Kidney (tissue), 14 donors: Measurements from ENCODE around the gene PSMC5. TPM values are rescaled to one million over a fixed set of nuclear protein-coding genes. Genes with fewer than 3 reads are reported as not detected.
A peak's percentile ranks its signal among the peaks of the same experiment; 100 is the strongest.

Experiments used
- DNase-seq, 5 donors: peaks; one replicate each; pipeline ENCODE4 v3.0.0-alpha.2; 2013 to 2020
- FAIRE-seq: peaks from 2 replicates; lab custom pipeline; 2012; peaks lifted over from hg19 to GRCh38; lab: Jason Lieb, UNC
- H3K27ac ChIP-seq, 2 donors: one replicate each; pipeline ENCODE4 v1.7.0; 2013; ENCODE audit warnings: low read depth in 2 of 2, low read length in 2 of 2, inconsistent platforms in 1 of 2
- H3K27me3 ChIP-seq: one replicate; pipeline ENCODE4 v1.7.1; 2013; ENCODE audit warnings: low read length, inconsistent platforms; ENCODE audit not compliant: control insufficient read depth, insufficient read depth
- H3K36me3 ChIP-seq, 3 donors: one replicate each; pipeline versions ENCODE4 v1.7.0 to v1.7.1; 2013; ENCODE audit warnings: low read length in 3 of 3, control low read depth in 1 of 3, inconsistent platforms in 1 of 3; ENCODE audit not compliant: insufficient read depth in 3 of 3, control insufficient read depth in 2 of 3
- H3K4me1 ChIP-seq, 3 donors: one replicate each; pipeline versions ENCODE4 v1.7.0 to v1.7.1; 2013; ENCODE audit warnings: low read length in 3 of 3, inconsistent platforms in 1 of 3, low read depth in 1 of 3; ENCODE audit not compliant: control insufficient read depth in 2 of 3, insufficient read depth in 2 of 3
- H3K4me3 ChIP-seq, 3 donors: one replicate each; pipeline versions ENCODE4 v1.7.0 to v1.8.1; 2013; ENCODE audit warnings: low read length in 3 of 3, control low read depth in 1 of 3, inconsistent platforms in 1 of 3
- H3K9ac ChIP-seq, 3 donors: one replicate each; pipeline versions ENCODE4 v1.7.0 to v1.7.1; 2013; ENCODE audit warnings: low read length in 3 of 3, control low read depth in 1 of 3, inconsistent platforms in 1 of 3
- H3K9me3 ChIP-seq, 3 donors: one replicate each; pipeline versions ENCODE4 v1.7.0 to v1.7.1; 2013; ENCODE audit warnings: low read length in 3 of 3, control low read depth in 1 of 3, inconsistent platforms in 1 of 3; ENCODE audit not compliant: control insufficient read depth in 2 of 3, insufficient read depth in 1 of 3
- intact Hi-C: fragments of 100-400 bp; cut with DNase I; formaldehyde crosslinking; loops from one replicate; pipeline ENCODE4 v1.11.1; 2022
- polyA plus RNA-seq: library from polyadenylated mRNA; stranded (reverse); fragments of 350-450 nt; fragmentation: Illumina TruSeq; extraction: RNeasy Lipid Tissue Mini Kit (QIAGEN cat#74804); gene quantifications from one replicate; pipeline ENCODE4 v1.2.3, GENCODE V29; 2014; ENCODE audit warnings: low read depth, low replicate concordance; ENCODE audit not compliant: insufficient read depth
- total RNA-seq: library from RNA; stranded (reverse); fragmentation: NEBNext Ultra II Directional; extraction: Animal tissue kit (Norgen Biotek cat#: 25700); gene quantifications from one replicate; pipeline ENCODE4 v1.2.1, GENCODE V29; 2021
- TF ChIP-seq, protein P1 (sequence below): IDR thresholded peaks from 3 replicates; pipeline ENCODE4 v1.5.1; 2012; ENCODE audit warnings: mild to moderate bottlenecking, moderate library complexity, borderline replicate concordance; ENCODE audit not compliant: insufficient read depth; ENCODE audit errors: extremely low read depth
- donor health status: control.
- donor health status: control.
- donor health status: control.
- donor health status: control.
- donor health status: control.
- donor health status: DM: yes; HTN: yes; CAD: no.
- donor health status: Normal renal cell carcinoma (clear cell type).

Gene PSMC5
- total and polyA plus RNA-seq, 2 donors from 2014 or later: 145 to 247 TPM

DNA sequence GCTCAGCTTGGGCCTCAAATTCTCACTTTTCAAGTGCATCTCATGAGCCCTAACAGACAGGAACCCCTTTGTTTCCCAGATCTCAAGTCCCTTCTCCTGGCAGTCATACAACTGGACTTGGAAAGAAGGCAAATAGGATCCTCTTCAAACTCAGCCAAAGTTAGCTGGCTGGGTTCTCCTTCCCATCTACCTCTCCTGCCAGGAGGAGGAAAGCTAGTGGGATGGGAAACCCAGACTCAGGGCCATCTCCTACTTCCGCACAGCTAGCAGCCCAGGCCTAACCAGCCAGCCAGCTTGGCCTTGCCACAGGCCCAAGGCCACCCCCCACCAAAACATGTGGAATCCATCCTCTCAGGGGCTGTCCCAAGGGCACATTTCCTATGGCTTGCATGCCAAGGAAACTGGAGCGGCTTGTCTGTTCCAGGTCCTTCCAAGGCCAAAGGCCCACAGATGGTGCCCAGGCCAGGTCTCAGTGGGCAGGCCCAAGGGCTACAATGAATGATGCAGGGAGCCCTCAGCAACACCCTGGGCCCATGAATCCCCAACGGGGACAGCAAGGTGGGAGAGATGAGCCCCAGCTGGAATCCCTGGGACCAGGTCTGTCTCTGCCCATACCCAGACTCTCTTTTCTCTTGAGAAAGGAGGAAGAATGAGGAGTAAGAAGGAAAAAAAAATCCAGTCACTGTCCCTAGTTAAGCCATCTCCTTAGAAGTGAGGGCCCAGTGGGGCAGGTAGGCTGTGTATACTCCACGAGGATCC, 13.5 kb downstream of the PSMC5 start:
- Histone ChIP-seq H3K36me3 (peaks cover 0 to 3% (median 2%) of the 10 kb centered on the region in 3 donors), H3K9ac (peak overlapping the region in 2 of 3 donors; percentile 76 to 94), H3K27ac (peak overlapping the region in 1 of 2 donors; percentile 66), H3K4me1 (peaks cover 4 to 32% (median 21%) of the 10 kb centered on the region in 3 donors), H3K9me3 (no peaks in the 10 kb centered on the region), H3K27me3 (no peaks in the 10 kb centered on the region), H3K4me3 (peak overlapping the region; percentile 74 to 90 (median 77))
- TF ChIP-seq, protein P1, sequence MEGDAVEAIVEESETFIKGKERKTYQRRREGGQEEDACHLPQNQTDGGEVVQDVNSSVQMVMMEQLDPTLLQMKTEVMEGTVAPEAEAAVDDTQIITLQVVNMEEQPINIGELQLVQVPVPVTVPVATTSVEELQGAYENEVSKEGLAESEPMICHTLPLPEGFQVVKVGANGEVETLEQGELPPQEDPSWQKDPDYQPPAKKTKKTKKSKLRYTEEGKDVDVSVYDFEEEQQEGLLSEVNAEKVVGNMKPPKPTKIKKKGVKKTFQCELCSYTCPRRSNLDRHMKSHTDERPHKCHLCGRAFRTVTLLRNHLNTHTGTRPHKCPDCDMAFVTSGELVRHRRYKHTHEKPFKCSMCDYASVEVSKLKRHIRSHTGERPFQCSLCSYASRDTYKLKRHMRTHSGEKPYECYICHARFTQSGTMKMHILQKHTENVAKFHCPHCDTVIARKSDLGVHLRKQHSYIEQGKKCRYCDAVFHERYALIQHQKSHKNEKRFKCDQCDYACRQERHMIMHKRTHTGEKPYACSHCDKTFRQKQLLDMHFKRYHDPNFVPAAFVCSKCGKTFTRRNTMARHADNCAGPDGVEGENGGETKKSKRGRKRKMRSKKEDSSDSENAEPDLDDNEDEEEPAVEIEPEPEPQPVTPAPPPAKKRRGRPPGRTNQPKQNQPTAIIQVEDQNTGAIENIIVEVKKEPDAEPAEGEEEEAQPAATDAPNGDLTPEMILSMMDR: no peak
- FAIRE-seq (no peak), DNase-seq (peak in 1 of 5 donors; percentile 75)
- intact Hi-C loops: no loop called here

DNA sequence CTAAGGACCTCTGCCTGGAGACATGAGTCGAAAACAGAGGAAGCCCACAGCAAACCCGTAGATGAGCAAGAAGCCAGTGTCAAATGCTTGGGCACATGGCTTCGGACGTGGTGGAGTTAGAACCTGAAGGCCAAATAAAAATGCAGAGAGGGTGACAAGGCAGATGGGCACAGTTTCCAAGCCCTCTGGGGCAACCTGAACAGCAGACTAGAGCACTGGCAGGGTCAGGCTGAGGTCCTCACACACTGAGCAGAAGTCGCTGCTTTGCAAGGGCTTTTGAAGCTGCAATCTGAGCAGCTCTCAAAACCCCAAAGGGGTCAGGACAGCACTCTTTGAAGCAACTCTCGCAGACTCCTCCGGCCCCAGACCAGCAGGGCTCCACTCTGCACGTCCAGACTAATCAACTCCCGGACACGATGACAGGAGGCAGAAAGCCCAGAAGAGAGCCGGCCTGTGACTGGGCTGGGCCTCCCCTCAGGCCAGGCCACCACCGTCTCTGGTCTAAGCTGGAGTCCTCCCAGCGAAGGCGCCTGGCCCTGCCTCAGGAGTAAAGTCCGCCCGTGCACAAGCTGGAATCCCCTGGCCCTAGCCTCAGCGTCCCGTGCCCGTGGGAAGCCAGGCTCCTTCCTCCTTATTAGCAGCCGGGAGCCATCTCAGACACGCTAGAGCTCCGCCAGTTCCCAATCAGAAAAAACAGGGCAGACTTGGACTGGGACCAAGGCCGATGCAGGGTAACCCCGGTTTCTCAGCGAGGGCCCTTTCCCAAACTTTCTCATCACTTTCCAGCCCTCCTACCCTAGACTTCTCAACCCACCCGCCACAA, 14.3 kb downstream of the PSMC5 start:
- H3K36me3 ChIP-seq: peaks cover 0 to 3% (median 0%) of the 10 kb centered on the region in 3 donors
- H3K27ac ChIP-seq: peak overlapping the region; percentile 66 to 89
- TF ChIP-seq, protein P1: no peak
- no peak for FAIRE-seq
- DNase-seq: peak; percentile 51 to 83 (median 74)
- H3K4me1 ChIP-seq: peaks cover 4 to 32% (median 21%) of the 10 kb centered on the region in 3 donors
- peak overlapping the region; percentile 72 to 94 (median 76) for H3K9ac ChIP-seq
- intact Hi-C loops: no loop called here
- H3K4me3 ChIP-seq: peak overlapping the region; percentile 74 to 90 (median 77)
- no peaks in the 10 kb centered on the region for H3K27me3 ChIP-seq
- H3K9me3 ChIP-seq: no peaks in the 10 kb centered on the region

DNA sequence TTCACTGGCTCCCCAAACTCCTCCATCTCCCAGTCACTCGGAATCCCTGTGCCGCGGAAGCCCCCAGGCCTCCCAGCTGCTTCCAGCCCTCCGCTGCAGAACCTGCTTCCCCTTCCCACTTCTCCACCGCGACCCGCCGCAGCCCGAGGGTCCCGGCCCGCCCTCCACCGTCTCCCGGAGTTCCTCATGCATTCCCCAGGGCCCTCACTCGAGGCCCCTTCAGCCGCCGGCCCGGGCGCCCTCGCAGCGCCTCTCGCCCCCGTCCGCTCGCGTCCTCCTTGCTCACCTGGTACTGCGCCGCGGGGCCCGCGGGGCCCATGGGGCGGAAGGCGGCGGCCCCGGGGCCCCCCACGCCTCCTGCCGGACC, 14.9 kb downstream of the PSMC5 start:
- Histone ChIP-seq H3K4me1 (peaks cover 4 to 32% (median 21%) of the 10 kb centered on the region in 3 donors), H3K4me3 (peak overlapping the region; percentile 74 to 90 (median 77)), H3K27me3 (no peaks in the 10 kb centered on the region), H3K9me3 (no peaks in the 10 kb centered on the region), H3K27ac (peak overlapping the region; percentile 66 to 89), H3K9ac (peak overlapping the region; percentile 72 to 94 (median 76)), H3K36me3 (no peaks in the 10 kb centered on the region)
- intact Hi-C loops: no loop called here
- TF ChIP-seq, protein P1: no peak
- DNase-seq: peak in 4 of 5 donors; percentile 54 to 86 (median 78)
- no peak for FAIRE-seq
